AG09319 (cell line): ENCODE measurements around the gene NAA10.
A peak's percentile ranks its signal among the peaks of the same experiment; 100 is the strongest.

Experiments used
- DNase-seq: peaks from one replicate; pipeline ENCODE4 v3.0.0-alpha.2; 2010; ENCODE audit warnings: low read depth; ENCODE audit errors: extremely low read depth
- TF ChIP-seq, protein P1 (sequence below): IDR thresholded peaks from 2 replicates; pipeline ENCODE4 v1.5.1; 2011; ENCODE audit warnings: low read depth, mild to moderate bottlenecking, inconsistent platforms, low read length, moderate library complexity

NAA10 gene

DNA sequence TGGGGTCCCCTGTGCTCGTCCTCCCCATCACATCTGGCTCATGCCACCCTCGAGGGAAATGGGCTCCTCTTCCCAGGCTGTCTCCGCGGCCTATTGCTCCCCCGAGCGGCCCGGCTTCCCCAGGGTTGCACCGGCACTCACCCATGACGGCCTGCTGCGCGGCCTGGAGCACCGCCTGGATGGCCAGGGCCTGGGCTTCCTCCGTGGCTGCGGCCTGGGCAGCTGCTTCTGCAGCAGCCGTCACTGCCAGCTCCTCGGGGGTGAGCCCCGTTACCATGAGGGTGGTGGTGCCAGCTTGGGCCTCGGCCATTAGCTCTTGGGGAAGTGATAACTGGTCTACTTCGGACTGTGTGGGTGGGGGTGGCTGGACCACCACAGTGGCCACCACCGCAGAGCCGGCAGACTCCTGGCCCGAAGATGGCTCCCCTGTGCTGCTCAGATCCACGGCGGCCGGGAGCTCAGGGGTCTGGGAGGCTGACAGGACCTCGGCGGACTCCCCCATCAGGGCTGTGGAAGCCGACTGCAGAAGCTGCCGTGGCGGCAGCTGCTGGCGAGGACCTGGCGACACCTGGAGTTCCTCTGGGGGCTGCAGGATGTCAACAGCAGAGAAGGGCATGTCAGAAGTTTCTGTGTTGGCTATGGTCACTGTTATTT lies 17.7 kb upstream of the NAA10 start:
- no peak for DNase-seq
- TF ChIP-seq, protein P1, sequence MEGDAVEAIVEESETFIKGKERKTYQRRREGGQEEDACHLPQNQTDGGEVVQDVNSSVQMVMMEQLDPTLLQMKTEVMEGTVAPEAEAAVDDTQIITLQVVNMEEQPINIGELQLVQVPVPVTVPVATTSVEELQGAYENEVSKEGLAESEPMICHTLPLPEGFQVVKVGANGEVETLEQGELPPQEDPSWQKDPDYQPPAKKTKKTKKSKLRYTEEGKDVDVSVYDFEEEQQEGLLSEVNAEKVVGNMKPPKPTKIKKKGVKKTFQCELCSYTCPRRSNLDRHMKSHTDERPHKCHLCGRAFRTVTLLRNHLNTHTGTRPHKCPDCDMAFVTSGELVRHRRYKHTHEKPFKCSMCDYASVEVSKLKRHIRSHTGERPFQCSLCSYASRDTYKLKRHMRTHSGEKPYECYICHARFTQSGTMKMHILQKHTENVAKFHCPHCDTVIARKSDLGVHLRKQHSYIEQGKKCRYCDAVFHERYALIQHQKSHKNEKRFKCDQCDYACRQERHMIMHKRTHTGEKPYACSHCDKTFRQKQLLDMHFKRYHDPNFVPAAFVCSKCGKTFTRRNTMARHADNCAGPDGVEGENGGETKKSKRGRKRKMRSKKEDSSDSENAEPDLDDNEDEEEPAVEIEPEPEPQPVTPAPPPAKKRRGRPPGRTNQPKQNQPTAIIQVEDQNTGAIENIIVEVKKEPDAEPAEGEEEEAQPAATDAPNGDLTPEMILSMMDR = no peak

GRCh38 chrX:153951683-153952372 lies 17.0 kb upstream of the NAA10 start:
- TF ChIP-seq, protein P1 = no peak
- no peak for DNase-seq

- no peak for DNase-seq
- TF ChIP-seq, protein P1 = no peak
Measured at GRCh38 chrX:153950127-153950526, 15.3 kb upstream of the NAA10 start.

DNA sequence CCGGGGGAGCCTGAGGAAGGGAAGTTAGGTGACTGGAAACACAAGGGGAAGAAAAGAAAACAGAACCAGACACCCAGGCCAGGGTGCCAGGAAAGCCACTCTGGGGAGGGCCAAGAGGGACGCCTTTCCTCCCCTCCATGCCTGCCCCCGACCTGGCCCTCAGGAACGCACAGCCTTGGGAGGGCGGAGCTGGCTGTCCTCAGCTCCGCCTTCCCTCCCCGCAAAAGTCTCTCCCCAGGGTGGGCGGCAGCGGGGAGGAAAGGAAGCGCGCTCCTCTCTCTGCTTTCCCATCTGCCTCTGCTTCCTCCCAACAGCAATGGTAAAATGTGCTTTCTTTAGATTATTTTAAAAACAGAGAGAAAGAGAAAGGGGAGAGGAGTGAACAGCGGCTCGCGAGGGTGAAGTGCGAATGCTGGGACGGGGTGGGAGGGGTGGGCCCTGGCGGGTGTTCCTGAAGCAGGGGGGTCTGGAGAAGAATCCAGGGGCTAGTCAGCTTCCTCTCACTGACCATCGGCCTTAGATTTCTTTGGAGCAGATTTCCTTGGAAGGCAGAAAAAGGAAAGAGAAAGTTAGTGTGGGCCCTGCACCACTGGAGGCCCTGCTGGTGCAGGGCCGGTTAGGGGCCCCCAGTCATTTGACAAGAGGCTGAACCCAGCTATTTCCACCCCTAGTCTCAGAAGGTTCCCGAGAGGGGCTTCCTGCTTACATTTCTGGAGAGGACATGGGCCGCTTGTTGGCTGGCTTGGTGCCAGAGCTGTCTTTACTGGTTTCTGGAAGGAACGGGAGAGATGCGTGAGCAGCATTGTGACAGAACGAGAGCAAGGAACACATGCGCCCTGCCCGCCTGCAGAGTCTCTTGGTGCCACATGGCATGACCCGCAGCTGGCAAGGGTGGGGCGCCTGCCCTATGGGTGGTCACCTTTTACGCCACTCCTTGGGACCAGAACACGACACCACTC lies 14.3 kb upstream of the NAA10 start:
- DNase-seq = no peak
- TF ChIP-seq, protein P1 = no peak

GRCh38 chrX:153948002-153948466 lies 13.2 kb upstream of the NAA10 start:
- no peak for DNase-seq
- TF ChIP-seq, protein P1 = no peak

DNA sequence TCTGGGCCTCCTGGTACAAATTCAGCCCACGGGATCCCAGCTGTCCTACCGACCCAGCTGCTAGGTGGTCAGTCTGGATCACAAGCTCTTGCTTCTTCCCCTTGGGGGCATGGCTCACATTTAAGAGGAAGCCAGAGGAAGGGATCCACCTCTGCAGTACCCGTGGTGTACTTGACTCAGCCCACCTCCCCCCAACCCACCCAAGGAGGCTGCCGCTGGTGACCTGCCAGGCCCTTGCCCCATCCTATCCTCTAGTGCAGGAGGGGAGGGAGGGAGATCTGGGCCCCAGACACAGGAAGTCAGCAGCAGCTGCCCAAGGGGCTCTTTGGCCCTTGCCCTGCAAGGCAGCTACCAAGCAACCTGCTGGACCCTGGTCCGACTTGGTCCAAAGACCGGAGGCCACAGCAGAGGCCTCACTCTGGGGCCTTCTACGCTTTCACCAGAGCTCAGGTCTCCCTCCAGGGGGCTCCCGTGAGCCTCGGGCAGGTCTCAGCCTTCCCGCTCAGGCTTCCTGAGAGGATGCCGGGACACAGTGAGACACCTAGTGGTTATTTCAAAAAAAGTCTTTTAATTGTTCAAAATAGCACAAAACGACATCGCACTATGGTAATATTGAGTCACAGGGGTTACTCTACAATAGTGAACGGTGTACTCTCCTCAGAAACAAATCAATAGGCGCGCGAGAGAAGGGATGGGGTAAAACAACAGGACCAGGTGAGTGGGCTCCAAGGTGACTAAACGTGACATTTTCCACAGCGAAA lies 12.4 kb upstream of the NAA10 start:
- TF ChIP-seq, protein P1 = peak; percentile 79

More for the DNA sequence above, 12.4 kb upstream of the NAA10 start:
- peak; percentile 38 for DNase-seq
